Astrocyte (in vitro differentiated cells and primary cell): ENCODE measurements around the gene TJAP1.

Experiments
- EZH2 ChIP-seq: IDR thresholded peaks from 2 replicates; pipeline ENCODE4 v1.6.1; 2012; ENCODE audit warnings: mild to moderate bottlenecking, low read length, inconsistent platforms; ENCODE audit not compliant: insufficient read depth
- TF ChIP-seq, protein P1 (sequence below): IDR thresholded peaks from 2 replicates; pipeline ENCODE4 v1.5.1; 2011; ENCODE audit warnings: low read depth, mild to moderate bottlenecking, inconsistent platforms, low read length, moderate library complexity; ENCODE audit not compliant: insufficient read depth

- TF ChIP-seq, protein P1, sequence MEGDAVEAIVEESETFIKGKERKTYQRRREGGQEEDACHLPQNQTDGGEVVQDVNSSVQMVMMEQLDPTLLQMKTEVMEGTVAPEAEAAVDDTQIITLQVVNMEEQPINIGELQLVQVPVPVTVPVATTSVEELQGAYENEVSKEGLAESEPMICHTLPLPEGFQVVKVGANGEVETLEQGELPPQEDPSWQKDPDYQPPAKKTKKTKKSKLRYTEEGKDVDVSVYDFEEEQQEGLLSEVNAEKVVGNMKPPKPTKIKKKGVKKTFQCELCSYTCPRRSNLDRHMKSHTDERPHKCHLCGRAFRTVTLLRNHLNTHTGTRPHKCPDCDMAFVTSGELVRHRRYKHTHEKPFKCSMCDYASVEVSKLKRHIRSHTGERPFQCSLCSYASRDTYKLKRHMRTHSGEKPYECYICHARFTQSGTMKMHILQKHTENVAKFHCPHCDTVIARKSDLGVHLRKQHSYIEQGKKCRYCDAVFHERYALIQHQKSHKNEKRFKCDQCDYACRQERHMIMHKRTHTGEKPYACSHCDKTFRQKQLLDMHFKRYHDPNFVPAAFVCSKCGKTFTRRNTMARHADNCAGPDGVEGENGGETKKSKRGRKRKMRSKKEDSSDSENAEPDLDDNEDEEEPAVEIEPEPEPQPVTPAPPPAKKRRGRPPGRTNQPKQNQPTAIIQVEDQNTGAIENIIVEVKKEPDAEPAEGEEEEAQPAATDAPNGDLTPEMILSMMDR, result no peak
- no peak for TF ChIP-seq EZH2
These were observed 13.0 kb upstream of the TJAP1 start for GRCh38 chr6:43464337-43464736.
